ENCODE results near the gene RAB31.
"Not testable (repeated sequence)": the region's sequence is repeated elsewhere in the genome, so short reads cannot be mapped to it uniquely, and the experiment has no call there.

The RAB31 gene

DNA sequence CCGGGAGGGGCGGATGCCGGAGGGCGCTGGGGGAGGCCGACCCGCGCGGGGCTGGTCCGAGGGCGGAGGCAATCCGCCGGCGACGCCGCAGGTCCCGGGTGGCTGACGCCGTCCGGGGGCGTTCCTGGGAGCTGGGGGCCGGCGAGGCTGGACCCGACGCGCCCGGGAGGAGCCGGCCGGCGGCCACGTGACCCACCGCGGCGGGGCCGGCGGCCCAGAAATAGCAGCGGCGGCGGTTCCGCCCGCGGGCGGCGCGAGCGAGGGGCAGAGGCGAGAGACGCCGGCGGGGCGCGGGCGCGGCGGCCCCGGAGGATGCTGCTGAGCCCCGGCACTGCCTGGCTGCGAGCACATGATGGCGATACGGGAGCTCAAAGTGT, at the start of gene RAB31:
RAB31 (plus strand) TSS at position 245 of the 377 bp plus-strand sequence; CDS start at position 350, 105 bp downstream.
- DNase-seq (ENCODE audit: low read depth), result no peak

GRCh38 chr18:9659499-9660375, 48.4 kb upstream of the RAB31 start:
- DNase-seq (ENCODE audit: low read depth), result no peak

DNA sequence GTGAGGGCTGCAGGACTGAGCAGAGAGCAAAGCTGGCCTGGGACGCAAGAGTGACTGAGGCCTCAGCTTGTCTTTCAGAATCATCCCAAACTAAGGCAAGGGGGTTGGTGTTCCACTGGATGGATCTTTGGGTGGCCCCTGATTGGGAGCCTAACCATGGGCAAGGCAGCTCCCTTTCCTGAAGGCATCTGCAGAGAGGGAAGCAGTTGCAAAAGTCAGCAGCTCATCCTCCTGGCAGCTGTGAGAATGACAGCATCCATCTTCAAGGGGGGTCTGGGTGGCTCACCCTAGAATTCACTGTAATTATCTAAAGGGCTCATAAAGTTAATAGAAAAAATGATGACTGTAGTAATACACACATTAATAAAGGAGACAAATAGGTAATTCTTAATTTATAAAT, 46.5 kb upstream of the RAB31 start:
- DNase-seq (ENCODE audit: low read depth), result no peak

- DNase-seq (ENCODE audit: low read depth), result no peak
These were observed 44.7 kb upstream of the RAB31 start for GRCh38 chr18:9663377-9663776.

DNA sequence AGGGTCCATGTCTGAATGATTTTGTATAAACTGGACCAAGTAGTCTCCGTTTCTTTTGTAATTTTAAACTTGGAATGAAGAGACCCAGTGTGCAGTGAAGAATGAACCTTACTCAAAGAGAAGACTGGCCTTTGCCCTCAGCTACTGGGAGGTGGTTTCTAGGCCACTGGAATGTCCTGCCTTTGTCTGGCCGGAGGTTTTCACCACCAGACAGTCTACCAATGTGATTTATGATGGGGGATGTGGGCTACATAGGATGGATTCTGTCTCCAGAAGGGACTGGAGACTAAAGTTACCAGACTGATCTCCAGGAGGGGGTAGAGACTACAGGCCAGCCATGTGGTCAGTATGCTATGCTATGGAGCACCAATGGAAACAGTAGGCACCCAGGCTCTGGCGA, 42.8 kb upstream of the RAB31 start:
- no peak for DNase-seq (ENCODE audit: low read depth)

- no peak for DNase-seq (ENCODE audit: low read depth)
These were observed 41.6 kb upstream of the RAB31 start for GRCh38 chr18:9666548-9666947.

GRCh38 chr18:9669016-9669415, 39.1 kb upstream of the RAB31 start:
- no peak for DNase-seq (ENCODE audit: low read depth)

- DNase-seq (ENCODE audit: low read depth), result no peak
These were observed 36.9 kb upstream of the RAB31 start for GRCh38 chr18:9671214-9671613.

DNA sequence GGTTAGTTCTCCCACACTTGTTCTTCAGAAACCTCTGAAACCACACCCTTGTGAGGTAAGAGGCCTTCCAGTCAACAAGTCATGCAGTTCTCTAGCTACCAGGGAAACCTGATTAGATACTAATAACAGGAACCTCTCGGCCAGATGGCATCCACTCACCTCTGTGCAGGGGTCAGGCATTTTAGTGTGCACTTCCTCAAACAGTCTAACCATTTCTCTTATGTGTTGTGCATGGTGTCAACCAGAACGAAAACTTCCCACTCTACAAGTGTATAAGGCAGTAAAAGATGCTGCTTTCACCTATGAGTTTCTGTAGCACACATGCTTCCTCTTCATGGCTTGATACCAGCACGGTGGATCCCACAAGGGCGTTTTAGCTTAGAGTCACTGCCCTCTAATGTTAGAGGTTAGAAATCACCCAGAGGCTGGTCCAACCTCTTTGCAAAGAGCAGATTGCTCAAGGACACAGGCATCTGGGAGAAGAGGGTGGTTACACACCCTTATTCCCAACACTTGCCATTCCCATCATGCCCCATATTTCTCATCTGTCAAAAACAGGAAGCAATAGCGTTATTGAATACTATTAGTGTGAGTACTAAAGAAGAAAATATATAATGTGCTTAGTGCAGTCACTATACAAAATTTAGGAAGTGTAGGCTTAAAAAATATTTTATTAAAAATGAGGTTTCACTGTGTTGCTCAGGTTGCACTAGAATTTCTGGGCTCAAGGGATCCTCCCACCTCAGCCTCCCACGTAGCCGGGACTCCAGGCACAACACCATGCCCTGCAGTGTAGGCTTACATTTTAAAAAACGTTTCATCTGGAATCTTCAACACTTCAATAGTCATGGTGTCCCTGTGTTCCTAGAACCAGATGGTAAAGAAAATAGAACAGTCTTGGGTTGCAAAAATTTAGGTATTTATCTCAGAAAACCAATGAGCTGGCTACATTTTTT, 34.5 kb upstream of the RAB31 start:
- no peak for DNase-seq (ENCODE audit: low read depth)

DNA sequence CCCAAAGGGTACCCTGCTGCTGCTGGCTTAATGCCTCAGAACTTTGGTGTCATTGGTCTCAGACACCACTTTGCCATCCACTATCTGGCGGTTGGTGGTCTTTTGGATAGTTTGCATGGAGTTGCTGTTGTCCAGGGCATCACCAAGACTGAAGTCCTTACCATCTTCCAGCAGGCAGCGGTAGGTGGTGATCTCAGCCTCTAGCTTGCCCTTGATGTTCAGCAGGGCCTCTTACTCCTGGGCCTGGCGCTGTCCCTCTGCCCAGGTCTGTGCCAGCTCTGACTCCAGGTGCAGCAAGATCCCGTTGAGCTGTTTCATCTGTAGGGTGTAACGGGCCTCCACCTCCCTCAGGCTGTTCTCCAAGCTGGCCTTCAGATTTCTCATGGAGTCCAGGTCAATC, 29.9 kb upstream of the RAB31 start:
- DNase-seq (ENCODE audit: low read depth), result not testable (repeated sequence)

DNA sequence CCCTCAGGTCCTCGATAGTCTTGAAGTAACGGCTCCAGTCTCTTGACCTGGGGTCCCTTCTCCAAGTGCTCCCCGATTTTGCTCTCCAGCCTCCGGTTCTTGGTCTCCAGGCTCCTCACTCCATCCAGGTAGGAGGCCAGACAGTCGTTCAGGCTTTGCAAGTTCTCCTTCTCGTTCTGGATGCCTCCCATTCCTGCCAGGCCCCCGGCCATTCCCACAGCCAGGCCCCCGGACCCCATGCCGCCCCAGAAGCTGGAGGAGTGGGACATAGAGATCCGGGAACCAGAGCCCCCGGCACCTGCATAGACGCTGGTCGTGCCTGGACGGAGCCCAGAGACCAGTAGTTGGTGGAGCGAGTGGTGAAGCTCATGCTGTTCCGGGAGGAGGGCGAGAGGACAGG, 29.0 kb upstream of the RAB31 start:
- no peak for DNase-seq (ENCODE audit: low read depth)

- DNase-seq (ENCODE audit: low read depth), result no peak
These were observed 26.9 kb upstream of the RAB31 start for GRCh38 chr18:9681217-9681616.

GRCh38 chr18:9682572-9682971, 25.5 kb upstream of the RAB31 start:
- no peak for DNase-seq (ENCODE audit: low read depth)

- no peak for DNase-seq (ENCODE audit: low read depth)
These were observed 24.4 kb upstream of the RAB31 start for GRCh38 chr18:9683418-9684396.

DNA sequence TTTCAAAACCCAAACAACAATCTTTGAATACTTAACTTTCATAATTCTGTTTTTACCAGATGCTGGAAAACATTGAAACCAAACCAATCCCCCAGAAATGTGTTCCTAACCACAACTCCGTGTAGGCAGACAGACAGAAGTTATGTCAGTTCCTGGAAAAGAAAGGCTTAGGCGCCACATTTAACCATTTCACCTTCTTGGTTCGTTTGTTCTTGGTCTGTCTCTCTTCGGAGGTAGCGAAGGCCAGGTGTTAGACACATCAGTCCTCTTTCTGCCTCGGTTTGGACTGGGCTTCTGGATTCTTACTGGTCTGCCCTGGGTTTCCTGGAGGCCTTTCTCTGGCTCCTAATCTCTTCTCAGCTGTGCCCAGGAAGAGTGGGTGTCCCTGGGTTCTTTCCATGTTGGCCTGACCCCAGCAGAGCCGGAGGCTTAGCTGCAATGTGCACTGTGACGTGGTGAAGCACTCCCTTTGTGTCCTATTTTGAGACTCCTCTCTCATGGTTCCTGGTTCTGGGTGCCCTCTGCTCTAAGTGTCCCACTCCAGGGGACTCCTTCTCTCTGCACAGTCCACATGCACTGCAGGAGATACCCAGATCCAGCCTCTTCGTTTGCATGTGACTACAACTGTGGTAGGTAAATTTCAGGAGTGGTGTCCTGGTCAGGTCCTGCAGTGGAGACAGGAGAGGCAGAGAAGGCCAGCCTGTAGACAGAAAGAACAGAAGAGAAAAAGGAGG, 23.1 kb upstream of the RAB31 start:
- no peak for DNase-seq (ENCODE audit: low read depth)

GRCh38 chr18:9685615-9685890, 22.5 kb upstream of the RAB31 start:
- DNase-seq (ENCODE audit: low read depth), result no peak

GRCh38 chr18:9688036-9688741, 19.9 kb upstream of the RAB31 start:
- no peak for DNase-seq (ENCODE audit: low read depth)

- no peak for DNase-seq (ENCODE audit: low read depth)
These were observed 18.8 kb upstream of the RAB31 start for GRCh38 chr18:9689253-9689652.

GRCh38 chr18:9690418-9691188, 17.5 kb upstream of the RAB31 start:
- no peak for DNase-seq (ENCODE audit: low read depth)

GRCh38 chr18:9691235-9691634, 16.9 kb upstream of the RAB31 start:
- no peak for DNase-seq (ENCODE audit: low read depth)

Measured in stimulated activated CD8-positive, alpha-beta memory T cell treated with anti-CD3 and anti-CD28 coated beads, Interleukin-7, amount 100 ng/mL, for 24 hours (primary cell).